ENCODE data around the gene TTC34.
"Not testable (repeated sequence)": the region's sequence is repeated elsewhere in the genome, so short reads cannot be mapped to it uniquely, and the experiment has no call there.

TTC34 gene

GRCh38 chr1:2653741-2654442, 147.6 kb downstream of the TTC34 start:
- DNase-seq; in situ Hi-C loops (cut with HindIII; ENCODE audit: low pct_ligation_motif_present, low pct_unique_long_range_greater_than_20kb, low sequenced_read_pairs): not testable (repeated sequence)

- DNase-seq; in situ Hi-C loops (cut with HindIII; ENCODE audit: low pct_ligation_motif_present, low pct_unique_long_range_greater_than_20kb, low sequenced_read_pairs): not testable (repeated sequence)
These were observed 148.4 kb downstream of the TTC34 start for GRCh38 chr1:2652926-2653571.

GRCh38 chr1:2652152-2652925, 149.2 kb downstream of the TTC34 start:
- in situ Hi-C loops (cut with HindIII; ENCODE audit: low pct_ligation_motif_present, low pct_unique_long_range_greater_than_20kb, low sequenced_read_pairs): not testable (repeated sequence)

GRCh38 chr1:2650967-2651645, 150.4 kb downstream of the TTC34 start:
- in situ Hi-C loops (cut with HindIII; ENCODE audit: low pct_ligation_motif_present, low pct_unique_long_range_greater_than_20kb, low sequenced_read_pairs): no loop called here
- no peak for DNase-seq

More at GRCh38 chr1:2652152-2652925, 149.2 kb downstream of the TTC34 start:
- not testable (repeated sequence) for DNase-seq

- no peak for DNase-seq
- in situ Hi-C loops (cut with HindIII; ENCODE audit: low pct_ligation_motif_present, low pct_unique_long_range_greater_than_20kb, low sequenced_read_pairs): no loop called here
These were observed 154.7 kb downstream of the TTC34 start for GRCh38 chr1:2646837-2647236.

GRCh38 chr1:2645776-2646175, 155.7 kb downstream of the TTC34 start:
- DNase-seq: no peak
- in situ Hi-C loops (cut with HindIII; ENCODE audit: low pct_ligation_motif_present, low pct_unique_long_range_greater_than_20kb, low sequenced_read_pairs): no loop called here

GRCh38 chr1:2645143-2645542, 156.3 kb downstream of the TTC34 start:
- DNase-seq: no peak
- in situ Hi-C loops (cut with HindIII; ENCODE audit: low pct_ligation_motif_present, low pct_unique_long_range_greater_than_20kb, low sequenced_read_pairs): no loop called here

- DNase-seq: no peak
These were observed 156.8 kb downstream of the TTC34 start for GRCh38 chr1:2644591-2645101.

GRCh38 chr1:2644171-2644570, 157.3 kb downstream of the TTC34 start:
- in situ Hi-C loops (cut with HindIII; ENCODE audit: low pct_ligation_motif_present, low pct_unique_long_range_greater_than_20kb, low sequenced_read_pairs): no loop called here
- DNase-seq: no peak

More at GRCh38 chr1:2644591-2645101, 156.8 kb downstream of the TTC34 start:
- in situ Hi-C loops (cut with HindIII; ENCODE audit: low pct_ligation_motif_present, low pct_unique_long_range_greater_than_20kb, low sequenced_read_pairs): no loop called here

GRCh38 chr1:2643414-2644077, 157.9 kb downstream of the TTC34 start:
- in situ Hi-C loops (cut with HindIII; ENCODE audit: low pct_ligation_motif_present, low pct_unique_long_range_greater_than_20kb, low sequenced_read_pairs): no loop called here
- DNase-seq: no peak

- in situ Hi-C loops (cut with HindIII; ENCODE audit: low pct_ligation_motif_present, low pct_unique_long_range_greater_than_20kb, low sequenced_read_pairs): no loop called here
- DNase-seq: peak; percentile 86
These were observed 158.7 kb downstream of the TTC34 start for GRCh38 chr1:2642560-2643413.

- in situ Hi-C loops (cut with HindIII; ENCODE audit: low pct_ligation_motif_present, low pct_unique_long_range_greater_than_20kb, low sequenced_read_pairs): no loop called here
- DNase-seq: no peak
These were observed 159.3 kb downstream of the TTC34 start for GRCh38 chr1:2642131-2642559.

- in situ Hi-C loops (cut with HindIII; ENCODE audit: low pct_ligation_motif_present, low pct_unique_long_range_greater_than_20kb, low sequenced_read_pairs): no loop called here
- no peak for DNase-seq
These were observed 159.9 kb downstream of the TTC34 start for GRCh38 chr1:2641381-2642130.

- in situ Hi-C loops (cut with HindIII; ENCODE audit: low pct_ligation_motif_present, low pct_unique_long_range_greater_than_20kb, low sequenced_read_pairs): no loop called here
- DNase-seq: no peak
These were observed 160.9 kb downstream of the TTC34 start for GRCh38 chr1:2640626-2641025.

GRCh38 chr1:2639607-2640521, 161.6 kb downstream of the TTC34 start:
- in situ Hi-C loops (cut with HindIII; ENCODE audit: low pct_ligation_motif_present, low pct_unique_long_range_greater_than_20kb, low sequenced_read_pairs): no loop called here
- no peak for DNase-seq

GRCh38 chr1:2639203-2639602, 162.3 kb downstream of the TTC34 start:
- no peak for DNase-seq
- in situ Hi-C loops (cut with HindIII; ENCODE audit: low pct_ligation_motif_present, low pct_unique_long_range_greater_than_20kb, low sequenced_read_pairs): no loop called here

All from ACHN (cell line).